Neural progenitor cell (in vitro differentiated cells): ENCODE data around the gene C11orf98.
A peak's percentile ranks its signal among the peaks of the same experiment; 100 is the strongest.

ENCODE experiments used
- CTCF ChIP-seq: fragments of 200-600 bp; sonication (generic); IDR thresholded peaks from 2 replicates; pipeline ENCODE4 v1.5.1; 2017; ENCODE audit warnings: antibody characterized with exemption, mild to moderate bottlenecking
- EZH2phosphoT487 ChIP-seq: fragments of 200-600 bp; sonication (generic); IDR thresholded peaks from 2 replicates; pipeline ENCODE4 v1.6.1; 2017; ENCODE audit warnings: antibody characterized with exemption

GRCh38 chr11:62694455-62695167 lies 29.6 kb upstream of the C11orf98 start:
- TF ChIP-seq CTCF, result peak; percentile 89
- no peak for TF ChIP-seq EZH2phosphoT487
